ENCODE data around the gene TRPC4AP. TPM values are rescaled to one million over a fixed set of nuclear protein-coding genes. Genes with fewer than 3 reads are reported as not detected.
"Not testable (repeated sequence)": the region's sequence is repeated elsewhere in the genome, so short reads cannot be mapped to it uniquely, and the experiment has no call there.

TRPC4AP gene
- total RNA-seq, 6 donors from 2014 or later, result 64.3 to 118 (median 80.5) TPM

DNA sequence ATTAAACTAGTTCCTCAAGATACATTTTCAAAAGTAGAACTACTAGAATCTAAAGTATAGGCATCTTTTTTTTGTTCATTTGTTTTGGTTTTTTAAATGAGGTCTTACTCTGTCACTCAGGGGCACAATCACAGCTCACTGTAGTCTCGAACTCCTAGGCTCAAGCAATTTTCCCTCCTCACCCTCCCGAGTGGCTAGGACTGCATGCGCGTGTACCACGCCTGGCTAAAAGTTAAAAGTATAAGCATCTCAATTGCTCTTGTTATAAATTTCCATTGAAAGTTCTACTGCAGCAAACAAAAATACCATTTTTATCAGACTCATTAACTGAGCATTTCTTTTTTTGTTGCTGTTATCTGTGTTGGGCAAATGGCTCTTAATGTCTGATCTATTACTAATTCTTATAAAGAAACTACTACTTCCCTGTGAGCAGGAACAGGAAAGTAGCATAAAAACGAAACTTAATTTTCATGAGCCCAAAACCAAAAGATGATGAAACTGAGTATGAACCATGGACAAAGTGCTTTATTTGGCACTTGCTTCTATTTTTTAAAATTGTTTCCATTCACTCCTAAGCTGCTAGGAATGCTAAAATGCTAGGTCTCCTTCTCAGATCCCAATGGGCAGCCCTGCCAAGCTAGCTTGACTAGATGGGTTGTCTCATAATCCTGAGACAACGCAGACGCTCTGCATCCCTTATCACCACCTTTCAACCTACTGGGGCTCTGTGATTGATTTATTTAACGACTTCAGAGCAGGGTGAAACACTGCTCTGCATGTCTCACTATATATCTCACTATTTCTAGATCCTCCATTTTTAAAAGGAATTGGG is 36.9 kb downstream of the TRPC4AP start:
- Histone ChIP-seq H3K27me3 (no peaks in the 10 kb centered on the region), H3K9me3 (no peaks in the 10 kb centered on the region), H3K4me3 (no peak overlapping the region), H3K4me1 (peaks cover 0 to 18% (median 5%) of the 10 kb centered on the region in 4 donors), H3K36me3 (peaks cover 0 to 27% (median 1%) of the 10 kb centered on the region in 4 donors), H3K27ac (no peak overlapping the region)
- ATAC-seq (ENCODE audit: low FRiP score in 2 of 2), result peak in 1 of 2 donors; percentile 52
- WGBS, 2 donors, result 83 to 91% methylated on average over 9 of the region's 9 CpGs
- DNase-seq, result no peak
- TF ChIP-seq, protein P1, sequence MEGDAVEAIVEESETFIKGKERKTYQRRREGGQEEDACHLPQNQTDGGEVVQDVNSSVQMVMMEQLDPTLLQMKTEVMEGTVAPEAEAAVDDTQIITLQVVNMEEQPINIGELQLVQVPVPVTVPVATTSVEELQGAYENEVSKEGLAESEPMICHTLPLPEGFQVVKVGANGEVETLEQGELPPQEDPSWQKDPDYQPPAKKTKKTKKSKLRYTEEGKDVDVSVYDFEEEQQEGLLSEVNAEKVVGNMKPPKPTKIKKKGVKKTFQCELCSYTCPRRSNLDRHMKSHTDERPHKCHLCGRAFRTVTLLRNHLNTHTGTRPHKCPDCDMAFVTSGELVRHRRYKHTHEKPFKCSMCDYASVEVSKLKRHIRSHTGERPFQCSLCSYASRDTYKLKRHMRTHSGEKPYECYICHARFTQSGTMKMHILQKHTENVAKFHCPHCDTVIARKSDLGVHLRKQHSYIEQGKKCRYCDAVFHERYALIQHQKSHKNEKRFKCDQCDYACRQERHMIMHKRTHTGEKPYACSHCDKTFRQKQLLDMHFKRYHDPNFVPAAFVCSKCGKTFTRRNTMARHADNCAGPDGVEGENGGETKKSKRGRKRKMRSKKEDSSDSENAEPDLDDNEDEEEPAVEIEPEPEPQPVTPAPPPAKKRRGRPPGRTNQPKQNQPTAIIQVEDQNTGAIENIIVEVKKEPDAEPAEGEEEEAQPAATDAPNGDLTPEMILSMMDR (IDR thresholded peaks at IDR 0.05), result no peak
- TF ChIP-seq EP300 (IDR thresholded peaks at IDR 0.05), result no peak

DNA sequence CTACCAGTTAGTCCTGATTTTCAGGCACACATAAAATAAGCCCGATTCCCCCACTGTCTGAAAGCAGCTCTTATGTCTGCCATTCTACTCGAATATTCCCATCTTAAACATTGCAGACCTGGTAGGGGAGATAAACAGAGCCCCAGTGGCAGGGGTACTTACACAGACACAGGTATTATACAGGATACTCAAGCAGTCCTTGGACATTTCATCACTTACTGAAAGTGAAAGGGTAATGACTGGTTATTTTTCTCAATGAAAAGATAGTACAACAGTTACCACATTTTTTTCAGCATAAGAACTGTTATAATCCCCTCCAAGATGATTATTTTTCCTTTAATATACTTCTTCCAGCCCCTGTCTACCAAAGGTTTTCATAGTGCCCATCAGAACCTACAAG is 37.8 kb downstream of the TRPC4AP start:
- peaks cover 0 to 34% (median 4%) of the 10 kb centered on the region in 4 donors for H3K36me3 ChIP-seq
- H3K4me3 ChIP-seq, result no peak overlapping the region
- ATAC-seq (ENCODE audit: low FRiP score in 2 of 2), result no peak
- no peak for DNase-seq
- no peak for TF ChIP-seq POLR2A (IDR thresholded peaks at IDR 0.05)
- TF ChIP-seq POLR2AphosphoS5 (IDR thresholded peaks at IDR 0.05), result no peak
- no peak for TF ChIP-seq EP300 (IDR thresholded peaks at IDR 0.05)
- TF ChIP-seq, protein P1 (IDR thresholded peaks at IDR 0.05), result no peak
- WGBS, 2 donors, result 56 to 89% methylated on average over 2 of the region's 2 CpGs
- peaks cover 0 to 23% (median 5%) of the 10 kb centered on the region in 4 donors for H3K4me1 ChIP-seq
- peak overlapping the region in 1 of 4 donors; percentile 6 for H3K27ac ChIP-seq
- H3K9me3 ChIP-seq, result no peaks in the 10 kb centered on the region
- H3K27me3 ChIP-seq, result no peaks in the 10 kb centered on the region

DNA sequence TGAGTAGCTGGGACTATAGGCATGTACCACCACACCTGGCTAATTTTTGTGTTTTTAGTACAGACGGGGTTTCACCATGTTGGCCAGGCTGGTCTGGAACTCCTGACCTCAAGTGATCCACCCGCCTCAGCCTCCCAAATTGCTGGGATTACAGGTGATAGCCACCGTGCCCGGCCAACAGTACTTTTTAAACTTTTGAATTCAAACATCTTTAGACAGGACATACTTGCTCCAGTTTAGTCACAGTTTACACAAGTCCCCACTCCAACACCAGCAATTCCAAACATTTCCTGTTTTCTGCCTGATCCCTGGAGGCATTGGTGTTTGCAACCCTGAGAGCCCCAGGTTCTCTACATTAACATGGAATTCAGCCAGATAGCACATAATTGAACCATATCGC is 40.0 kb downstream of the TRPC4AP start:
- H3K27ac ChIP-seq, result peak overlapping the region in 2 of 4 donors; percentile 45 to 63
- not testable (repeated sequence) for ATAC-seq (ENCODE audit: low FRiP score in 2 of 2); H3K27me3 ChIP-seq; H3K4me3 ChIP-seq; H3K9me3 ChIP-seq
- H3K36me3 ChIP-seq, result peaks cover 7 to 56% (median 23%) of the 10 kb centered on the region in 4 donors
- TF ChIP-seq EP300 (IDR thresholded peaks at IDR 0.05), result peak in 1 of 4 donors; percentile 22
- peaks cover 0 to 23% (median 5%) of the 10 kb centered on the region in 4 donors for H3K4me1 ChIP-seq
- 60 to 68% methylated on average over 5 of the region's 5 CpGs for WGBS, 2 donors
- DNase-seq, result peak in 1 of 2 donors; percentile 34

DNA sequence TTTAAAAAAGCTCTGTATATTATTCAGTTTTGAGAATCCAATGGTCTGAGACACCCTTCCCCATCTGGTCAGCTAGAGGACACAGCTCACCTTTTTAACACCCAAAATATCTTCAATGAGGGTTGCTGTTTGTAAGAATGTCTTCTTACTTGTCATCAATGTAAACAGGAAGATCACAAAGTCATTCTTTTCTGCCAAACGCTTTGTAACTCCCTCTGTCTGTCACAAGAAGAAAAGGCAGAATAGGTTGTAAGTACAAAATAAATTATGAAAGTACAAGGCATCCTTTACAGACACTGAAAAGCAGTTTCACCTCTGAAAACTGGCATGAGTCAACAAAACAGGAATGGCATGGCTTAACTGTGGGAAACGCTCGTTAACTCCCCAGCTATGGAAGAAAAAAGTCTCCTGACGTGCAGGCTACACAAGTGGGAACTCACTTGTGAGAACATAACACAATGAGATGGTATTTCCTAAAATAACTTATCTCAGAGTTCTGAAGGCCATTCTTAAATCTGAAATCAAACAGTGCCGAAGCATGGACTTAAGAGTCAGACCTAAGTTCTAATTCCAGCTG is 42.7 kb downstream of the TRPC4AP start:
- ATAC-seq (ENCODE audit: low FRiP score in 2 of 2) (no peak), DNase-seq (no peak)
- no peak overlapping the region for H3K27ac ChIP-seq
- H3K4me1 ChIP-seq, result peaks cover 0 to 20% (median 5%) of the 10 kb centered on the region in 4 donors
- 62 to 80% methylated on average over 5 of the region's 5 CpGs for WGBS, 2 donors
- H3K27me3 ChIP-seq, result no peaks in the 10 kb centered on the region
- H3K4me3 ChIP-seq, result no peak overlapping the region
- TF ChIP-seq, protein P1 (IDR thresholded peaks at IDR 0.05), result no peak
- TF ChIP-seq POLR2A (IDR thresholded peaks at IDR 0.05) (no peak), EP300 (IDR thresholded peaks at IDR 0.05) (no peak), POLR2AphosphoS5 (IDR thresholded peaks at IDR 0.05) (no peak)
- no peaks in the 10 kb centered on the region for H3K9me3 ChIP-seq
- H3K36me3 ChIP-seq, result peaks cover 9 to 60% (median 30%) of the 10 kb centered on the region in 4 donors

DNA sequence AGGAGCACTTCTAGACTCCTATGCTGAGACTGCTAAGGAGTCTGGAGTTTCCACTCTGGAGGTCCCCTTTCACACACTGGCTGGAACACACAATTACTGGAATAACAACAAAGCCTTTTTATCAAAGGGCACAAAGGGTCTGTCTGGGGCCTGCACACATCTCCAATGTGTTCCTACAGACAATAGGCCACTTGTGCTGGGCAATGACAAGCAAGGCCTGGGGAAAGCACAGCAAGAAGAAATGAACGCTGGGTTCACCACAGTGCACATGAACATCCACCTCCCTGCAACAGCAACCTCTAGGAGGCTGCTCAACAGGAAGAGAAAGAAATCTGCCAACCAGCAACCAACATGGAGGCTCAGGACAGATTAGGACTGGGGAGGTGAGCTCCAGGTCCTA is 43.9 kb downstream of the TRPC4AP start:
- Histone ChIP-seq H3K27ac (no peak overlapping the region), H3K4me1 (peaks cover 0 to 14% (median 5%) of the 10 kb centered on the region in 4 donors), H3K4me3 (no peak overlapping the region), H3K9me3 (no peaks in the 10 kb centered on the region), H3K27me3 (no peaks in the 10 kb centered on the region), H3K36me3 (peaks cover 9 to 64% (median 37%) of the 10 kb centered on the region in 4 donors)
- ATAC-seq (ENCODE audit: low FRiP score in 2 of 2), result no peak
- no peak for DNase-seq
- no peak for TF ChIP-seq POLR2AphosphoS5 (IDR thresholded peaks at IDR 0.05)
- no peak for TF ChIP-seq EP300 (IDR thresholded peaks at IDR 0.05)
- 89 to 100% methylated on average over 1 of the region's 1 CpG for WGBS, 2 donors

All from upper lobe of left lung (tissue), 6 donors.